Breast epithelium (tissue), 3 donors: ENCODE results near the gene DMD.

ENCODE experiments used
- CTCF ChIP-seq, 3 donors: fragments of 450-650 bp; IDR thresholded peaks; one replicate each; pipeline ENCODE4 v1.5.1; 2016 to 2017; ENCODE audit warnings: antibody characterized with exemption in 3 of 3, mild to moderate bottlenecking in 3 of 3, moderate library complexity in 3 of 3
- POLR2A ChIP-seq: fragments of 450-650 bp; IDR thresholded peaks from one replicate; pipeline ENCODE4 v1.6.1; 2016; ENCODE audit warnings: antibody characterized with exemption, mild to moderate bottlenecking, moderate library complexity

GRCh38 chrX:31487951-31488350, 1723.4 kb downstream of the DMD start:
- no peak for TF ChIP-seq CTCF (IDR thresholded peaks at IDR 0.05)
- no peak for TF ChIP-seq POLR2A
